Mucosa of stomach (tissue), 1 donor: ENCODE data around the gene SPO11.

Experiments
- H3K27me3 ChIP-seq: one replicate; pipeline ENCODE4 v1.7.0; 2013; ENCODE audit warnings: mild to moderate bottlenecking, low read length; ENCODE audit not compliant: control insufficient read depth, insufficient read depth
- H3K36me3 ChIP-seq: one replicate; pipeline ENCODE4 v1.7.0; 2013; ENCODE audit warnings: low read length; ENCODE audit not compliant: control insufficient read depth, insufficient read depth
- H3K4me1 ChIP-seq: one replicate; pipeline ENCODE4 v1.7.0; 2013; ENCODE audit warnings: mild to moderate bottlenecking, low read length; ENCODE audit not compliant: control insufficient read depth, insufficient read depth
- H3K4me3 ChIP-seq: one replicate; pipeline ENCODE4 v1.7.0; 2013; ENCODE audit warnings: low read length
- H3K9ac ChIP-seq: one replicate; pipeline ENCODE4 v1.7.0; 2013; ENCODE audit warnings: mild to moderate bottlenecking, low read length, moderate library complexity
- H3K9me3 ChIP-seq: one replicate; pipeline ENCODE4 v1.7.0; 2013; ENCODE audit warnings: mild to moderate bottlenecking, low read length, moderate library complexity; ENCODE audit not compliant: control insufficient read depth
- donor health status: Pancreatic carcinoma.

SPO11 gene, protein sequence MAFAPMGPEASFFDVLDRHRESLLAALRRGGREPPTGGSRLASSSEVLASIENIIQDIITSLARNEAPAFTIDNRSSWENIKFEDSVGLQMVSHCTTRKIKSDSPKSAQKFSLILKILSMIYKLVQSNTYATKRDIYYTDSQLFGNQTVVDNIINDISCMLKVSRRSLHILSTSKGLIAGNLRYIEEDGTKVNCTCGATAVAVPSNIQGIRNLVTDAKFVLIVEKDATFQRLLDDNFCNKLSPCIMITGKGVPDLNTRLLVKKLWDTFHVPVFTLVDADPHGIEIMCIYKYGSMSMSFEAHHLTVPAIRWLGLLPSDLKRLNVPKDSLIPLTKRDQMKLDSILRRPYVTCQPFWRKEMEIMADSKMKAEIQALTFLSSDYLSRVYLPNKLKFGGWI

DNA sequence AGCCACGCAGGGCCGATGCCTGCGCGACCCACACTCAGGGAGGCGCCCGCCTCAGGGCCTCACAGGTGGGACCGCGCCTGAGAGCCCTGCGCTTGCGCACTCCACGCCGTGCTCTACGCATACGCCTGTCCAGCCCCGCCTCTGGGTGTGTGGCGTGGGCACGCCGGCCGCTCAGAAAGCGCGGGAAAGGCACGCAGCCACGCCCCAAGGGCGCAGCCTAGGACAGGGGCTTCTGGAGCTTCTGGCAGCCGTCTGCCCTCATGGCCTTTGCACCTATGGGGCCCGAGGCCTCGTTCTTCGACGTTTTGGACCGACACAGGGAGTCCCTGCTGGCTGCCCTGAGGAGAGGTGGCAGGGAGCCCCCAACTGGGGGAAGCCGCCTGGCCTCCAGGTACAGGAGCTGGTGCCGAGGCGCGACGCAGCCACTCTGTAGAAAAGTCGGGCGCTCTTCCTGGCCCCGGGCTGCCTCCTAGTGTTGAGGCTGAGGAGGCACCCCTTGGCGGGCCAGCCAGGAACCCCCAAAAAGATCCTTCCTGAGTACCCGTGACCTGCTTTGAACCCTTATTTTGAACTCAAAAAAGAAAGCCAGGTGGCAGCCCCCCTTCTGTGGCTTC, at the start of gene SPO11:
Gene SPO11 (plus strand): TSS at position 196 of the 614 bp plus-strand sequence. CDS start 65 bp downstream, at position 261.
- no peak within 1 kb of the TSS for H3K4me3 ChIP-seq
- no peaks in the 10 kb centered on the region for H3K4me1 ChIP-seq
- no peaks in the 10 kb centered on the region for H3K36me3 ChIP-seq
- H3K9me3 ChIP-seq: no peaks in the 10 kb centered on the region
- H3K27me3 ChIP-seq: peaks cover 5% of the 10 kb centered on the region
- no peak within 1 kb of the TSS for H3K9ac ChIP-seq

DNA sequence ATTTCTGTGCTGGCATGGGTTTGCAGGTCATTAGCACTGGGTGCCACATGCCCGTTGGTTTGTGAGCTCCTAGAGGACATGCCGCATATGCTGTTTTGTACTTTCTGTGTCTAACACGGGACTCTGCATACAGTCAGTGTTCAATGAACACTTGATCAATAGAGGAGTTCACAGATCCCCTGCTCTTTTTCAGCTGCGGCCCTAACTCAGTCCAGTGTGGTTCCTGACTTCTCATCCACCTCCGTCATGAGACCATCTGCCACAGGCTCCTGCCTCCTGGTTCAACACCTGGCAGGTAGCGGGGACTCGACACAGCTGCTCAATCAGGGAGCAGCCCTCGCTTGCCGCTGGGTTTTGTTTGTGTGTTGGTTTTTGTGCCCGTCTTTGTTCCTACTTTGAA, 49.4 kb upstream of the SPO11 start:
- Histone ChIP-seq H3K9ac (no peak overlapping the region), H3K27me3 (no peaks in the 10 kb centered on the region), H3K36me3 (no peaks in the 10 kb centered on the region), H3K4me3 (no peak overlapping the region), H3K4me1 (no peaks in the 10 kb centered on the region), H3K9me3 (no peaks in the 10 kb centered on the region)

DNA sequence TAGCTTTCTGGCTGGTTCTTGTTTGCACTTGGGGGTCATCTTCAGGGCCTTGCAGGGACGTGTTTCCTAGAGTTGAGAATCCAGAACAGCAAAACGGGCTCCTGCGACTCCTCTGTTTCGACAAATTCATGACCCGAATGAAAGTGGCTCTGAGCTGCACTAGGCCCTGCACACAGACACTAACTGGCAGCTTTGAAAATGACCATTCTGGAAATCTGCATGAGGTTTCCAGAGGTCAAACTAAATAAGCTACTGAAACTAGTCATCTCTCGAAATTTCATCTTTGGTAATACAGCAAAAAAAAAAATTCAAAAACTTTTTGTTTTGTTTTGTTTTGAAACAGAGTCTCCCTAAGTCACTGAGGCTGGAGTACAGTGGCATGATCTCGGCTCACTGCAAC, 47.7 kb upstream of the SPO11 start:
- Histone ChIP-seq H3K36me3 (no peaks in the 10 kb centered on the region), H3K9ac (no peak overlapping the region), H3K9me3 (no peaks in the 10 kb centered on the region), H3K27me3 (peaks cover 5% of the 10 kb centered on the region), H3K4me3 (no peak overlapping the region), H3K4me1 (no peaks in the 10 kb centered on the region)

DNA sequence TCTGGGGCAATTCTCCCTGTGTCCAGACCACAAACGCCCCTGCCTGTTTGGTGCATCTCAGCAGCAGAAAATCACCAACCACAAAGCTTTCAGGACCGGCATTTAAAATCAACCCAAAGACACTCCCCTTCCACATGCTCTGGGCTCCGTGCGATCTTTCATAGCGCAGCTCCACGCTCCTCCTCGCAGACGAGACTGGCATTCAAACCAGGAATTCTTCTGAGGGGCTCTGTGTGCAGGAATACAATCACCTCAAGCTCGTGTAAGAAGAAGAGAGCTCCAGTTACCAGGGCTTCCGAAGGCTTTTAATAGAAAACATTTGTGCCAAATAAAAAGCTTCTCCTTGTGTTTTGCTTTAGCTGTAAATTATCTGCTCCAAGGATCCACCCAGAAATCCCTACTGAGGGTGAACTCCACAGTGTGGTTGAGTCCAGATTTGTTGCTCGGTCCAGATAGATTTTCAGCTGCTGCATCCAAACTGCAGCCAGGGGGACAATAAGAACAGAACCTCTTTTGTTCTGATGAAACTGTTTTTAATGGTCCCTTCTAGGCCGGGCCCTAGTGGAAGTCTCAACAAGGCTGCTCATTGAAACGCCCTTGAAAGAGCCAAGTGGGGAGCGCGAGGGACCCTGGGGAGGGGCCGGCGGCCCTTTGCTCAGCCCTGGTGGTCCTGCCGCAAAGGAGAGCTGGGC, 46.8 kb upstream of the SPO11 start:
- H3K4me1 ChIP-seq: peaks cover under 1% of the 10 kb centered on the region
- no peaks in the 10 kb centered on the region for H3K9me3 ChIP-seq
- no peak overlapping the region for H3K9ac ChIP-seq
- H3K36me3 ChIP-seq: no peaks in the 10 kb centered on the region
- peaks cover 15% of the 10 kb centered on the region for H3K27me3 ChIP-seq
- no peak overlapping the region for H3K4me3 ChIP-seq

DNA sequence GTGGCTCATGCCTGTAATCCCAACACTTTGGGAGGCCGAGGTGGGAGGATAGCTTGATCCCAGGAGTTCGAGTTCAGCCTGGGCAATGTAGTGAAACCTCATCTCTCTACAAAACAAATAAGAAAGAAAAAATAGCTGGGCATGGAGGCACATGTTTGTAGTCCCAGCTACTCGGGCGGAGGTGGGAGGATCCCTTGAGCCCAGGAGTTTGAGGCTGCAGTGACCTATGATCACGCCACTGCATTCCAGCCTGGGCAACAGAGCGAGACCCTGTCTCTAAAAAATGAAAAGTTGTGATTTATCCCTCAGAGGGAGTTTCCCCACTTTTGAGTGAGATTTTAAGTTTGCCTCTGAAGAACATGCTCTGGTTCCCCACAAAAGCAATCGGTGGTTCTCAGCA, 45.7 kb upstream of the SPO11 start:
- H3K27me3 ChIP-seq: peaks cover 25% of the 10 kb centered on the region
- peaks cover 7% of the 10 kb centered on the region for H3K4me1 ChIP-seq
- H3K36me3 ChIP-seq: no peaks in the 10 kb centered on the region
- no peak overlapping the region for H3K4me3 ChIP-seq
- no peaks in the 10 kb centered on the region for H3K9me3 ChIP-seq
- no peak overlapping the region for H3K9ac ChIP-seq

DNA sequence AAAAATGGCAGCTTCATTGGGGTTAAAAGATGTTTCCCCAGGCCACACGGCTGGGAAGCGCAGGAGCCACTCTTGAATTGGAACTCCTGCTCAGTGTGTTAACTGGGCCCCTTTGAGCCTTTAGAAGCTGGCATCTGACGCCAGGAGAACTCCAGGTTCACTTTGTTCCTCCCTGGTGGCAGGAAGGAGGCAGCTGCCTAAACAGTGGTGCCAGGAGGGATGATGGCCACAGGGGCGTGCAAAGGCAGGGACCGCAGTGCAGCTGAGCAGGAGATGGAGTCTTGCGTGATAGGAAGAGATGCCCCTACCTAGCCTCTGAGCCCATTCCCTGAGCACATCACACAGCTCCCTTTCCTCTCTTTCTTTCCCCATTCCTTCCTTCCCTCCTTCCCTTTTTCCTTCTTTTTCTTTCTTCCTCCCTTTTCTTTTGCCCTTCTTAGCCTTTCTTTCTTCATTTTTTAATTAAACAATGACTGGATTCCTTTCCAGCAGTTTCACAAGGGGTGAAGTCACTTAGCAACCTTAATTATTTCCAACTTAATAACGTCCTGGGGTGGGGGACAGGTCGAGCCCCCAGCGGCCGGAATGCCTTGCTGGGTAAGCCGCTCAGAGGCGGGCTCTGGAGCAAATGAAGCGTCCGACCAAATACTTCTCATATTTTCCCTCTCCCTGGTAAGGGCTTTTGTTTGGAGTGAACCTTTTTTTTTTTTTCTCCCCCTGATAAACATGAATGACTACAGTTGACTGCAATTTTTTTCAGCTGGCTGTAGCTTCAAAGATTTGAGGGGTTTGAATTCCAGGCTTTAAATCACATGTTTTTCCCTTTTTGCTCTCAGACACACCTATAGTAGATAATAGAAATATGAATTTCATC, 42.4 kb upstream of the SPO11 start:
- H3K27me3 ChIP-seq: peaks cover 49% of the 10 kb centered on the region
- no peaks in the 10 kb centered on the region for H3K9me3 ChIP-seq
- H3K36me3 ChIP-seq: no peaks in the 10 kb centered on the region
- H3K9ac ChIP-seq: no peak overlapping the region
- peaks cover 7% of the 10 kb centered on the region for H3K4me1 ChIP-seq
- H3K4me3 ChIP-seq: no peak overlapping the region

DNA sequence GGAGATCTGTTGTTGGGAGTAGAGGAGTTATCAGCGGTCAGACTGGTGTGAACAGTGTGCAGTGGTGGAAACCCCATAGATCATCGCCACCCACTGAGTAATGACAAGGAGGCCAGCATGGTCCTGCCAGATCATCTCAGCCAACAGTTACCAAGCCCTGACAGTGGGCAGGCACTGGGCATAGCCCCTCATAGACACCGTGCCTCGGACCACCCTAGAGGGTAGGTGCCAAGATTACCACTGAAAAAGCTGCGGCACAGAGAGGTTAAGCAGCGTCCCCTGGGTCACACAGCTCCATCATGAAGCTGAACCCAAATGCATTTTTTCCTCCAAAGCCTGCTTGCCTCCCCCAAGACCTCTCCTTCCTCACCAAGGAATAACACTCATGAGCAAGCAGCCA, 41.7 kb upstream of the SPO11 start:
- Histone ChIP-seq H3K4me3 (no peak overlapping the region), H3K9me3 (no peaks in the 10 kb centered on the region), H3K4me1 (peaks cover 7% of the 10 kb centered on the region), H3K9ac (no peak overlapping the region), H3K36me3 (no peaks in the 10 kb centered on the region), H3K27me3 (peaks cover 54% of the 10 kb centered on the region)

DNA sequence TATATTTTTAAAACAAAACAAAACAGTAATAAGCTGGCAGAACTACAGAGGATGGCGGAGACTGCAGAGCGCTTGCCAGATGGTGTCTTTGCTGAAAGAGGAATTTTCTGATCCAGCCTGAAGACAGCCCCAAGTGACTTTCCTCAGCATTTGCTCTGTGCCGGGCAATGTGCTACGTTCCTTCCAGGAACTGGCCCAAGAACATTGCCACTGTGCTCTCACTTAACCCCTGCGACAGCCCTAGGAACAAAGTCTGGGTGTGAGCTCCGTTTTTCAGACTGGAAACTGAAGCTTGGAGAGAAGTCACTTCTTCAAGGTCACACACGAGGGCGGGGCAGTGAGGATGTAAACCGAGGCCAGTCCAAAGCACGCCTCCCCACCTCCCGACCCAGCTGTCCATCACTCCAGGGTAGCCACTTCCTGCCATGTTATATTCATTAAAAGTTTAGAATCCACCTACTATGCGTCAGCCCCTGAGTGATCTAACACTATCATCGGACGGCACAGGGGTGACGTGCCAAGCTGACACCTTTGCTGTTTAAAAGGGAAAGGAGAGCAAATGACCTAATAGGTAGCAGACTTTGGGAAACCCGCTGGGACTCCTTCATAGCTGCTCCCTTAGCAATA, 40.8 kb upstream of the SPO11 start:
- Histone ChIP-seq H3K36me3 (no peaks in the 10 kb centered on the region), H3K9me3 (no peaks in the 10 kb centered on the region), H3K4me3 (no peak overlapping the region), H3K9ac (no peak overlapping the region), H3K27me3 (peaks cover 54% of the 10 kb centered on the region), H3K4me1 (peaks cover 7% of the 10 kb centered on the region)

DNA sequence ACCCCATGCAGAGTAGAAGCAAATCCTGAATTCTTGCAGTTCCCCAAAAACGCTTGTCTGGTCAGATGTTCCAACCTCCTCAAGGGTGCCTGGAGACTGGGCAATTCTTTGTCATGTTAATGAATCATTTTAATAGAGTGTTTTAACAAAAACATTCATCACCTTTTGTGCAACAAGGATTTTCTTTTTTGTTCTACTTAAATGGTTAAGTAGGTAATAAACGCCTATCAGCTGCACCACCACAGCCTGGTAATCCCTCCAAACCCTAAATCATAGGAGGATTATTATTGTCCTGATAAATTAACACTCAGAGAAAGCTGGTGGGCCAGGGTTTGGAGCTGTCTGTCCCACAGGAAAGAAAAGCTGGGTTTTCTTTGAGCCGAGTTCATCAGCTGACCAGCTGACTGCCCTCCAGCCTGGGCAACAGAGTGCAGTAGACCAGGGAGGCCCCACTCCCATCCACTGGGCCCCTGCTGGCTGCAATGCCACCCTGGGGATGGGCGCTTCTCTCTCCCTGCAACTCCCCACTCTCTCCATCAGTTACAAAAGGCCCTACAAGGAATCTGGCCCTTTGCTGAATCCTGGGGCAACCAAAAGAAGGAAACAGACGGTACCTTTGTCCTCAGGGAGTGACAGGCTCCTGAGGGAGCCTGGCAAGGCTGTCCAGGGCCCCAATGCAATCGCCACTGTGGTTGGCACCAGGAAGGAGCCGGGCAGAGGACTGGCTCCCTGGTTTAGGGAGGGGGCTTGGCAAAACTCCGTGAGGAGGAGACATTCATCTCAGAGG, 40.0 kb upstream of the SPO11 start:
- no peaks in the 10 kb centered on the region for H3K9me3 ChIP-seq

DNA sequence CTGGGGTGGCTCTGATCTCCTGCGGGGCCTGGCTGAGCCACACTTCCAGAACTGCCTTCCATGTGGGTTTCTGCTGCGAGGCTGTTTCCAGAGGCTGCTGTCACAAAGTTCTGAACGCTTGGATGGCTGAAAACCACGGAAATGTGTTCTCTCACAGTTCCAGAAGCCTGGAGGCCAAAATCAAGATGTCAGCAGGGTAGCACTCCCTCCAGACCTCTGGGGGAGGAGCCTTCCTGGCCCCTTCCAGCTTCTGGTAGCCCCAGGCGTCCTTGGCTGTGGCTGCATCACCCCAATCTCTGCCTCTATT, 39.5 kb upstream of the SPO11 start:
- Histone ChIP-seq H3K27me3 (peaks cover 54% of the 10 kb centered on the region), H3K36me3 (no peaks in the 10 kb centered on the region), H3K9me3 (no peaks in the 10 kb centered on the region), H3K9ac (no peak overlapping the region), H3K4me3 (no peak overlapping the region), H3K4me1 (peaks cover 7% of the 10 kb centered on the region)

More for the DNA sequence above, 40.0 kb upstream of the SPO11 start:
- Histone ChIP-seq H3K4me3 (no peak overlapping the region), H3K36me3 (no peaks in the 10 kb centered on the region), H3K9ac (no peak overlapping the region), H3K4me1 (peaks cover 7% of the 10 kb centered on the region), H3K27me3 (peaks cover 54% of the 10 kb centered on the region)

DNA sequence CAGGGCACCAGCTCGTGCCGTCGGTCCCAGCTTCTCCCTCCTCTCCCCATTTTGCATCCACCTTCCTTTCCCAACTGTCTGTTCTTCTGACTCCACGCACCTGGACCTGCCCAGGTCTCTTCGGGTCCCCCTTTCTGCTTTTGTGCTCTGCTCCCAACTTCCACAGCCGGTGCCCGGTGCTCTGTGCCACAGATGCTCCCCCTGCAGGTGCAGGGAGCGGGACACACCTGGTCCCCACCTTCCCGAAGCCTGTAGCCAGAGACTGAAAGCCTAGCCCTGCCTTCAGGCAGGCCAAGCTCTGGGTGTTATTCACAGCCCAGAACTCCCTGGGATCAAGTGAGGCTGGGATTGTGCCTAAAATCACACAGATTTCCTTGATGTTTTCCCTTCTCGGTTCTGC, 38.6 kb upstream of the SPO11 start:
- H3K4me1 ChIP-seq: peaks cover 7% of the 10 kb centered on the region
- peaks cover 54% of the 10 kb centered on the region for H3K27me3 ChIP-seq
- H3K9ac ChIP-seq: no peak overlapping the region
- H3K9me3 ChIP-seq: no peaks in the 10 kb centered on the region
- no peaks in the 10 kb centered on the region for H3K36me3 ChIP-seq
- no peak overlapping the region for H3K4me3 ChIP-seq
